GM12872 (cell line): ENCODE results near the gene SCARB1.

Source experiments
- CTCF ChIP-seq: IDR thresholded peaks from 3 replicates; pipeline ENCODE4 v1.5.1; 2011; ENCODE audit warnings: low read depth, mild to moderate bottlenecking, low read length, moderate library complexity; ENCODE audit not compliant: insufficient read depth

Gene SCARB1

GRCh38 chr12:124836759-124837158 lies 26.9 kb downstream of the SCARB1 start:
- no peak for TF ChIP-seq CTCF

DNA sequence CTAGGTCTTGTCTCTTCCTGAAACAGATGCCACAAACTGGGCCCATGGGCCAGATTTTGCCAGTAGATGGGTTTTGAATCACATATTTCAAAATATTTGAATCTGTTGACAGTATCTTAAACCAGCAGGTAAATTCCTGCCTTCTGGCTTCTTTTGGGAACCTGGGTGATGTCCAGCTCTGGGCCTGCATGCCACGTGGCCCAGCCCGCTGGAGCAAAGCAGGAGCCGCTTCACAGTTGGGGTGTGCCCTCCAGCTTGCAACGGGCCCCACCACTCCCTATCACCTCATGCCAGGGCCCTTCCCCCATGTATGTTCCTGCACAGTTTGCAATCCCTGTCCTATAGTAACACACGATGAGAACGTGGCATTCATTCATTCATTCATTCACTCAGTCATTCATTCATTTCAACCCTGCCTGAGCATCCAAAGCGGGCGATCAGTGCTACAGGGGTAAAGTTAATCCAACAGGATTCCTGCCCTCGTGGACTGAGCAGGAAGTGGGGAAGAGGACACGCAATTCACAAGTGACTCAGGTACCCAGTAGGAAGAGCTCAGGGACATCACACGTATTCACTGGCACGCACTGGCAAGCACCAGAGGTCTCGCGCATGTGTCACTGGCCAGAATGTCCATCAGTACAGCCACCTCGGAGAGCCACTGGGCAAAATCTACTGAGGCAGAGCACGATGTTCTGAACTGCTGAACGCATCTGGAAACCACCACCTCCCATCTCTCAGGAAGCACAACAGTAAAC lies 27.8 kb downstream of the SCARB1 start:
- TF ChIP-seq CTCF, result no peak

- TF ChIP-seq CTCF, result no peak
Measured at GRCh38 chr12:124834822-124835221, 28.8 kb downstream of the SCARB1 start.

GRCh38 chr12:124833693-124834122 lies 30.0 kb downstream of the SCARB1 start:
- TF ChIP-seq CTCF, result no peak

DNA sequence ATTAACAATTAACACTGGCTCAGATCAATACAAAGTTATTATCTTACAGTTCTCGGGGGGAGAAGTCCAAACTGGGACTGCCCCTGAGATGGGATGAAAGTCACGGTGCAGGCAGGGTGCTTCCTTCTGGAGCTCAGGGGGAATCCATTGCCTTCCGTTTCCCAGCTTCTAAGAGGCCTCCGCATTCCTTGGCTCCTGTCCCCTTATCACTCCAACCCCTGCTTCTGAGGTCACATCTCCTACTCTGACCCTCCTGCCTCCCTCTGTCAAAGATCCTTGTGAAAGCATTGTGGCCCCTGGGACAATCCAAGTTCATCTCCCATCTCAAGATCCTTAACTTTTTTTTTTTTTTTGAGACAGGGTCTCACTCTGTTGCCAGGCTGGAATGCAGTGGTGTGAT lies 30.8 kb downstream of the SCARB1 start:
- no peak for TF ChIP-seq CTCF

GRCh38 chr12:124831590-124831989 lies 32.1 kb downstream of the SCARB1 start:
- TF ChIP-seq CTCF, result no peak

GRCh38 chr12:124830306-124830705 lies 33.4 kb downstream of the SCARB1 start:
- TF ChIP-seq CTCF, result no peak
